GM04504 (cell line): ENCODE measurements around the gene TPPP2.

Source experiments
- DNase-seq: peaks from one replicate; pipeline ENCODE4 v3.0.0-alpha.2; 2012; ENCODE audit warnings: low read depth

The TPPP2 gene

GRCh38 chr14:21017528-21018245 is 12.3 kb upstream of the TPPP2 start:
- no peak for DNase-seq

- no peak for DNase-seq
These were observed 11.7 kb upstream of the TPPP2 start for GRCh38 chr14:21018286-21018685.

- DNase-seq: no peak
These were observed 11.2 kb upstream of the TPPP2 start for GRCh38 chr14:21018781-21019180.

GRCh38 chr14:21019366-21019765 is 10.7 kb upstream of the TPPP2 start:
- DNase-seq: no peak

- DNase-seq: no peak
These were observed 9.0 kb upstream of the TPPP2 start for GRCh38 chr14:21020977-21021545.

- DNase-seq: no peak
These were observed 7.3 kb upstream of the TPPP2 start for GRCh38 chr14:21022686-21023085.

- no peak for DNase-seq
These were observed 6.8 kb upstream of the TPPP2 start for GRCh38 chr14:21023174-21023573.

- no peak for DNase-seq
These were observed 6.0 kb upstream of the TPPP2 start for GRCh38 chr14:21023817-21024584.

GRCh38 chr14:21024585-21025370 is 5.2 kb upstream of the TPPP2 start, which contains the start of gene NDRG2:
Gene NDRG2, minus strand, starts transcription at chr14:21025061. Its CDS starts 1,746 bp downstream, at chr14:21023315.
- no peak for DNase-seq

- no peak for DNase-seq
These were observed 4.4 kb upstream of the TPPP2 start for GRCh38 chr14:21025371-21026273.

- no peak for DNase-seq
These were observed 3.6 kb upstream of the TPPP2 start for GRCh38 chr14:21026274-21026987.

GRCh38 chr14:21026988-21027315 is 3.1 kb upstream of the TPPP2 start:
- no peak for DNase-seq

GRCh38 chr14:21030531-21030930 is 514 bp downstream of the TPPP2 start:
- DNase-seq: no peak

GRCh38 chr14:21032326-21033132 is 2.5 kb downstream of the TPPP2 start:
- no peak for DNase-seq

- no peak for DNase-seq
These were observed 3.2 kb downstream of the TPPP2 start for GRCh38 chr14:21033133-21033698.

GRCh38 chr14:21034707-21035106 is 4.7 kb downstream of the TPPP2 start, which contains the start of gene RNASE13:
Gene RNASE13, minus strand, starts transcription at chr14:21034807. Its CDS starts 519 bp downstream, at chr14:21034288.
- DNase-seq: no peak

GRCh38 chr14:21036751-21037150 is 6.7 kb downstream of the TPPP2 start:
- no peak for DNase-seq

- DNase-seq: no peak
These were observed 7.1 kb downstream of the TPPP2 start for GRCh38 chr14:21037156-21037555.
